Osteocyte (in vitro differentiated cells): ENCODE measurements around the gene FNDC10. TPM values are rescaled to one million over a fixed set of nuclear protein-coding genes. Genes with fewer than 3 reads are reported as not detected.
"Not testable (repeated sequence)": the region's sequence is repeated elsewhere in the genome, so short reads cannot be mapped to it uniquely, and the experiment has no call there.

Experiments
- DNase-seq: peaks from one replicate; pipeline ENCODE4 v3.0.0; 2021; ENCODE audit warnings: mixed read lengths; ENCODE audit not compliant: unreplicated experiment; ENCODE audit errors: extremely low spot score
- H3K27ac Mint-ChIP-seq: one replicate; pipeline ENCODE4 v1.8.0; 2021; ENCODE audit warnings: mild to moderate bottlenecking, mixed read lengths; ENCODE audit not compliant: unreplicated experiment
- H3K27me3 Mint-ChIP-seq: one replicate; pipeline ENCODE4 v1.8.0; 2021; ENCODE audit warnings: mixed read lengths; ENCODE audit not compliant: unreplicated experiment
- H3K36me3 Mint-ChIP-seq: one replicate; pipeline ENCODE4 v1.8.0; 2021; ENCODE audit warnings: mixed read lengths; ENCODE audit not compliant: unreplicated experiment
- H3K4me1 Mint-ChIP-seq: one replicate; pipeline ENCODE4 v1.8.0; 2021; ENCODE audit warnings: mixed read lengths; ENCODE audit not compliant: unreplicated experiment
- H3K4me3 Mint-ChIP-seq: one replicate; pipeline ENCODE4 v1.8.0; 2021; ENCODE audit warnings: mild to moderate bottlenecking, moderate library complexity, mixed read lengths; ENCODE audit not compliant: unreplicated experiment
- H3K9me3 Mint-ChIP-seq: one replicate; pipeline ENCODE4 v1.8.0; 2021; ENCODE audit warnings: mixed read lengths; ENCODE audit not compliant: unreplicated experiment
- total RNA-seq: library from RNA; stranded (reverse); gene quantifications from 2 replicates; pipeline ENCODE4 v1.2.1, GENCODE V29; 2021
- TF ChIP-seq, protein P1 (sequence below): fragments of 200-600 bp; sonication (generic); IDR thresholded peaks from 2 replicates; pipeline ENCODE4 v1.5.0; 2021; ENCODE audit warnings: antibody characterized with exemption, mild to moderate bottlenecking, moderate library complexity

Gene FNDC10
- total RNA-seq, 1 donor from 2014 or later: 25.6 TPM

DNA sequence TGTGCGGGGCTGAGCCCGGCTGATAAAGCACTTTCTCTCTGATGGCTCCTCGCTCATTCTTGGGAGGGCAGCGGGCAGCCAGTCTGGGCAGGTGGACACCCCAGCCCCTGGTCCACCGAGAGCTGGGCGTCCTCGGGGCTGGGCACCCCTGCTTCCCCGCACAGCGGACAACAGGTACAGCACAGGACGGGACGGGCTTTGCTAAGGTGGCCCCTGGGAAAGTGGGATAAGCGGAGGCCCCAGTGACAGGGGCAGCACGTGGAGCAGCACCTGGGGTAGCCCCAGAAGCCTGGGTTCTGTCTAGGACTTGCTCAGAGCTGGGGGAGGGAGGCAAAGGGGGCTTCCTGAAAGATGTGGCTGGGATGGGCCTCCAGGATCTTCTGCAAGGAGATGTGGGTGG, 34.7 kb upstream of the FNDC10 start:
- not testable (repeated sequence) for H3K9me3 Mint-ChIP-seq, H3K27me3 Mint-ChIP-seq, H3K4me3 Mint-ChIP-seq, H3K27ac Mint-ChIP-seq, DNase-seq, H3K4me1 Mint-ChIP-seq, H3K36me3 Mint-ChIP-seq

DNA sequence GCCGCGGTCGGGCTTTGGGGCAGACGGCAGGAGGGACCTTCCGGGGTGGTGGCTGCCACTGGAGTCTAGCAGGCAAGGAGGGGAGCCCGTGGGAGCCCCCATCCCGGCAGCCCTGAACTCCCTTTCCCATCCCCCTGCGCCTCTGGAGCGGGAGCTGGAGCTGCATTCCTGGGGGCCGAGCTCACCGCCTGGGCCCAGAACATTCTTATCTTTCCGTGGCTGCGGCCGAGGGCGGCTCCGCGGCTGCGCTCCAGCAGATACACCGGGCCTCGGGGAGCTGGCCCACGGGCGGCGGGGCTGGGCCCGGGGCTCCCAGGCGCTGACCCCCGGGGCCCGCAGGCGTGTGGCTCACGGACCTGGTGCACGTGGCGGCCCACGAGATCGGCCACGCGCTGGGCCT, 33.5 kb upstream of the FNDC10 start:
- not testable (repeated sequence) for DNase-seq, H3K27ac Mint-ChIP-seq, H3K4me1 Mint-ChIP-seq, H3K9me3 Mint-ChIP-seq, H3K4me3 Mint-ChIP-seq, H3K27me3 Mint-ChIP-seq, H3K36me3 Mint-ChIP-seq

DNA sequence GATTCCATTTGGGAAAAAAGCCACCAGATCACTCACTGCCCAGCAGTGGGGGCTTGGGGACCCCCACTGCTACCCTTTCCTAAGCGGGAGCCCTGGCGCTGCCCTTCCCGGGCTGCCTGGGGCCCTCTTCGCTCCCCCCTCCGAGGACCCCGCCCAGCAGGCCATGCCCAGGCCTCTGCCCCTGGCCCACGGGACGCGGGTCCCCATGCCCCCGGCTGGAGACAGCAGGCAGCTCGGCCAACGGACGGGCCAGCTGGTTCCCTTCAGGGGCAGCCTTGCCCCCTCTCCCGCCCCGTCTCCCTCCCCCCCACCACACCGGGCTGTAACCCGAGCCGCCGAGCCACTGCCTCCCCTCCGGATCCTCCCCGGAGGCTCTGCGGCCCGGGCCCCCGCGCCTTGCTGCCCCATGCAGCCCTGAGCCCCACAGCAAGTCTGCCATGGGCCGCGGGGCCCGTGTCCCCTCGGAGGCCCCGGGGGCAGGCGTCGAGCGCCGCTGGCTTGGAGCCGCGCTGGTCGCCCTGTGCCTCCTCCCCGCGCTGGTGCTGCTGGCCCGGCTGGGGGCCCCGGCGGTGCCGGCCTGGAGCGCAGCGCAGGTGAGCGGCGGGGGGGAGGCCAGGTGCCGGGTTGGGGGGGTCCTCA, 32.0 kb upstream of the FNDC10 start, which contains the start of gene MMP23B:
Gene MMP23B (plus strand): TSS at position 392 of the 639 bp plus-strand sequence. CDS start 46 bp downstream, at position 438.
- no peak within 1 kb of the TSS for H3K27ac Mint-ChIP-seq
- H3K4me1 Mint-ChIP-seq: peaks cover 2% of the 10 kb centered on the region
- TF ChIP-seq, protein P1, sequence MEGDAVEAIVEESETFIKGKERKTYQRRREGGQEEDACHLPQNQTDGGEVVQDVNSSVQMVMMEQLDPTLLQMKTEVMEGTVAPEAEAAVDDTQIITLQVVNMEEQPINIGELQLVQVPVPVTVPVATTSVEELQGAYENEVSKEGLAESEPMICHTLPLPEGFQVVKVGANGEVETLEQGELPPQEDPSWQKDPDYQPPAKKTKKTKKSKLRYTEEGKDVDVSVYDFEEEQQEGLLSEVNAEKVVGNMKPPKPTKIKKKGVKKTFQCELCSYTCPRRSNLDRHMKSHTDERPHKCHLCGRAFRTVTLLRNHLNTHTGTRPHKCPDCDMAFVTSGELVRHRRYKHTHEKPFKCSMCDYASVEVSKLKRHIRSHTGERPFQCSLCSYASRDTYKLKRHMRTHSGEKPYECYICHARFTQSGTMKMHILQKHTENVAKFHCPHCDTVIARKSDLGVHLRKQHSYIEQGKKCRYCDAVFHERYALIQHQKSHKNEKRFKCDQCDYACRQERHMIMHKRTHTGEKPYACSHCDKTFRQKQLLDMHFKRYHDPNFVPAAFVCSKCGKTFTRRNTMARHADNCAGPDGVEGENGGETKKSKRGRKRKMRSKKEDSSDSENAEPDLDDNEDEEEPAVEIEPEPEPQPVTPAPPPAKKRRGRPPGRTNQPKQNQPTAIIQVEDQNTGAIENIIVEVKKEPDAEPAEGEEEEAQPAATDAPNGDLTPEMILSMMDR: no peak
- H3K36me3 Mint-ChIP-seq: no peaks in the 10 kb centered on the region
- H3K4me3 Mint-ChIP-seq: no peak within 1 kb of the TSS
- no peak for DNase-seq
- H3K27me3 Mint-ChIP-seq: no peaks in the 10 kb centered on the region
- H3K9me3 Mint-ChIP-seq: no peaks in the 10 kb centered on the region

DNA sequence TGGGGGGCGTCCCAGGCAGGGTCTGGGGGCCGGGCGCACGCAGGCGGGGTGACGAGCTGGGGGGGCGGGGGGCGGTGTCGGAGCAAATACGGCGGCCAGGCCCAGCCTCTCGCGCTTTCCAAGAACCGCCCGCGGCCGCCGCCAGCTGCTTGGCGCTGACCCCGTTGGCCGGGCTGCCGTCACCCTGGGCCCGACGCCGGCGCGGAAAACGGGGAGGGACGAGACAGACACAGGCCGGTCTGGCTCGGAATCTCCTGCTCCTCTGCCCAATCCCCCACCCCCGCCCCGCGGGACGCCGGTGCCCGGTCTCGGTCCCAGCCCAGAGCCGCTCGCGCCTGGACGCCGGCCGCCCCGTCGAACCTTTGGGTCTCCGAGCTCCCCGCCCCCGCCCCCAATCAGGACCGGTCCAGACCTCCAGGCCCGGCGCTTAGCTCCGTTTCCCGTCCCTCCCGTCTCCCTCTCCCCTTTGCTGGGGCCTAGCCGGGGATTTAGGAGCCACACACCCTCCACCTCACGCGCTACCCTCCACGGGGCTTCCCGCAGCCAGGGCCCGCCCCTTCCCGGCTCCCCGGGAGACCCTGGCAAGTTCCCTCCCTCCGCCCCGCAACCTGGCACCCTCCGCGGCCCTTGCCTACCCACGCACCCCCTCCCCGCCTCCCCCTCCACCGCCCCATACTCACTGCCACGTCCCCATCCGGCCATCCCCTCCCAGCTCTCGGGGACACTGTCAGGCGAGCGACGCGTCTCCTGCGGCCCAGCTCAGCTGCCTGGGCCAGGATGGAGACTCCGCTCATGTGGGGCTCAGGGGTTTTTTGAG, 31.2 kb upstream of the FNDC10 start:
- TF ChIP-seq, protein P1: no peak
- Mint-ChIP-seq H3K4me1 (peaks cover 2% of the 10 kb centered on the region), H3K27ac (no peak overlapping the region), H3K27me3 (no peaks in the 10 kb centered on the region), H3K4me3 (no peak overlapping the region), H3K36me3 (no peaks in the 10 kb centered on the region), H3K9me3 (no peaks in the 10 kb centered on the region)
- no peak for DNase-seq

DNA sequence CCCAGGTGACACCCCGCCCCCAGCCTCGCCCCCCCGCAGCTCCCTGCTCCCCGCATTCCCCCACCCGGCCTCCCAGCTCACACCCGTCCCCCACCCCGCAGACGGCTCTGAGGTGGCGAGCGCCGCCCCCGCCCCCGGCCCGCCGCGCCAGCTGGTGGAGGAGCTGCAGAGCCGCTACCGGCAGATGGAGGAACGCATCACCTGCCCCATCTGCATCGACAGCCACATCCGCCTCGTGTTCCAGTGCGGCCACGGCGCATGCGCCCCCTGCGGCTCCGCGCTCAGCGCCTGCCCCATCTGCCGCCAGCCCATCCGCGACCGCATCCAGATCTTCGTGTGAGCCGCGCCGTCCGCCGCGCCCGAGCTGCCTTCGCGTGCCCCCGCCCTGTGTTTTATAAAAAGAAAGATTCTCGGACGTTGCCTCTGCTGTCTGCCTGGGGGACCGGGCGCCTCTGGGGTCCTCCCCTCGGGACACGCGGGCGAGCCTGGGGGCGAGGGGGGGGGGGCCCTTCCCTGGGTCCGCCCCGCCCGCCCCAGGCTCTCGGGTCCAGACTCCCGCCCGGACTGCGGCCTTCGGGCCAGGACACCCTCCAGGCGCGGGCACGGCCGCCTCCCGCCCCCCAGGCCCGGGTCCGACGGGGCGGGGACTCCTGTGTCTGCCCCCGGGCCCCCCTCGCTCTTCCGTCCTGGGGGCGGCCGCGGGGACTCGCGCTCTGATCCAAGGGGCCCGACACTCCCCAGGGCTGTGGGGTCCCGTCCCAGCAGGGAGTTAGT, 30.4 kb upstream of the FNDC10 start:
- Mint-ChIP-seq H3K4me3 (no peak overlapping the region), H3K27ac (no peak overlapping the region), H3K27me3 (no peaks in the 10 kb centered on the region), H3K36me3 (no peaks in the 10 kb centered on the region), H3K9me3 (no peaks in the 10 kb centered on the region), H3K4me1 (peaks cover 2% of the 10 kb centered on the region)
- DNase-seq: no peak
- TF ChIP-seq, protein P1: no peak
